Stimulated activated CD4-positive, alpha-beta T cell treated with anti-CD3 and anti-CD28 coated beads, Interleukin-12 subunit alpha, Interleukin-12 subunit beta, amount 100 ng/mL, for 24 hours (primary cell): ENCODE data around the gene MTHFD1L.
"Not testable (repeated sequence)": the region's sequence is repeated elsewhere in the genome, so short reads cannot be mapped to it uniquely, and the experiment has no call there.

Experiments used
- DNase-seq, 2 experiments: peaks; one replicate each; pipeline ENCODE4 v3.0.0-alpha.2; 2020; ENCODE audit warnings: low read depth in 2 of 2

Gene MTHFD1L

GRCh38 chr6:151119823-151120524, 254.5 kb downstream of the MTHFD1L start:
- DNase-seq, result no peak

GRCh38 chr6:151121900-151122299, 256.4 kb downstream of the MTHFD1L start:
- DNase-seq, result no peak

- DNase-seq, result not testable (repeated sequence)
Measured at GRCh38 chr6:151123641-151124040, 258.1 kb downstream of the MTHFD1L start.

GRCh38 chr6:151125242-151125641, 259.7 kb downstream of the MTHFD1L start:
- not testable (repeated sequence) for DNase-seq

GRCh38 chr6:151125651-151126416, 260.3 kb downstream of the MTHFD1L start:
- not testable (repeated sequence) for DNase-seq

- DNase-seq, result not testable (repeated sequence)
Measured at GRCh38 chr6:151126417-151126724, 260.9 kb downstream of the MTHFD1L start.

- not testable (repeated sequence) for DNase-seq
Measured at GRCh38 chr6:151127133-151127798, 261.8 kb downstream of the MTHFD1L start.

GRCh38 chr6:151128763-151129370, 263.4 kb downstream of the MTHFD1L start:
- DNase-seq, result no peak

GRCh38 chr6:151130329-151130728, 264.8 kb downstream of the MTHFD1L start:
- no peak for DNase-seq

GRCh38 chr6:151131324-151132007, 266.0 kb downstream of the MTHFD1L start:
- DNase-seq, result no peak

- DNase-seq, result no peak
Measured at GRCh38 chr6:151136141-151136755, 270.7 kb downstream of the MTHFD1L start.

- no peak for DNase-seq
Measured at GRCh38 chr6:151137542-151137941, 272.0 kb downstream of the MTHFD1L start.

GRCh38 chr6:151139524-151139923, 274.0 kb downstream of the MTHFD1L start:
- no peak for DNase-seq

GRCh38 chr6:151140767-151141166, 275.3 kb downstream of the MTHFD1L start:
- no peak for DNase-seq

GRCh38 chr6:151141685-151142084, 276.2 kb downstream of the MTHFD1L start:
- DNase-seq, result no peak

GRCh38 chr6:151142676-151143075, 277.2 kb downstream of the MTHFD1L start:
- no peak for DNase-seq

GRCh38 chr6:151143337-151143736, 277.8 kb downstream of the MTHFD1L start:
- DNase-seq, result no peak

GRCh38 chr6:151143806-151144205, 278.3 kb downstream of the MTHFD1L start:
- DNase-seq, result no peak

- DNase-seq, result no peak
Measured at GRCh38 chr6:151147118-151147832, 281.8 kb downstream of the MTHFD1L start.

- DNase-seq, result no peak
Measured at GRCh38 chr6:151148111-151148510, 282.6 kb downstream of the MTHFD1L start.

GRCh38 chr6:151149793-151150192, 284.3 kb downstream of the MTHFD1L start:
- no peak for DNase-seq
